Measurements from ENCODE around the gene PIM1. TPM values are rescaled to one million over a fixed set of nuclear protein-coding genes. Genes with fewer than 3 reads are reported as not detected.

PIM1 gene
- total and polyA plus RNA-seq, 9 of the 15 experiments (the other 6 are each of a cell fraction or from before 2014, with no cell fraction given): 19.0 to 789 (median 212) TPM

DNA sequence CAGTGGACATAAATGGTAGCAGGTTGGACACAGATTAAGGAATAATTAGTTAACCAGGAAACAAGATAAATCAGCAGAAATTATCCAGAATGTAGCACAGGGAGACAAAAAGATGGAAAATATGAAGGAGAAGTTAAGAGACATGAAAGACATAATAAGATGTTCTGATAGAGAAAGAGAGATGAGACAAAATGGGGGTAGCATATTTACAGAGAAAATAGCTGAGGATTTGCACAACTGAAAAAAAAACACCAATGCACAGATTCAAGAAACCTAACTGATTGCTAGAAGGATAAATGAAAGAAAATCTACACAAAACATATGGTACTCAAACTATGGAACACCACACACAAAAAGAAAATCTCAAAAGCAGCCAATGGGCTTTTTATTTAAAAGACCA lies 53.0 kb downstream of the PIM1 start (continued):
- TF ChIP-seq, protein P1, sequence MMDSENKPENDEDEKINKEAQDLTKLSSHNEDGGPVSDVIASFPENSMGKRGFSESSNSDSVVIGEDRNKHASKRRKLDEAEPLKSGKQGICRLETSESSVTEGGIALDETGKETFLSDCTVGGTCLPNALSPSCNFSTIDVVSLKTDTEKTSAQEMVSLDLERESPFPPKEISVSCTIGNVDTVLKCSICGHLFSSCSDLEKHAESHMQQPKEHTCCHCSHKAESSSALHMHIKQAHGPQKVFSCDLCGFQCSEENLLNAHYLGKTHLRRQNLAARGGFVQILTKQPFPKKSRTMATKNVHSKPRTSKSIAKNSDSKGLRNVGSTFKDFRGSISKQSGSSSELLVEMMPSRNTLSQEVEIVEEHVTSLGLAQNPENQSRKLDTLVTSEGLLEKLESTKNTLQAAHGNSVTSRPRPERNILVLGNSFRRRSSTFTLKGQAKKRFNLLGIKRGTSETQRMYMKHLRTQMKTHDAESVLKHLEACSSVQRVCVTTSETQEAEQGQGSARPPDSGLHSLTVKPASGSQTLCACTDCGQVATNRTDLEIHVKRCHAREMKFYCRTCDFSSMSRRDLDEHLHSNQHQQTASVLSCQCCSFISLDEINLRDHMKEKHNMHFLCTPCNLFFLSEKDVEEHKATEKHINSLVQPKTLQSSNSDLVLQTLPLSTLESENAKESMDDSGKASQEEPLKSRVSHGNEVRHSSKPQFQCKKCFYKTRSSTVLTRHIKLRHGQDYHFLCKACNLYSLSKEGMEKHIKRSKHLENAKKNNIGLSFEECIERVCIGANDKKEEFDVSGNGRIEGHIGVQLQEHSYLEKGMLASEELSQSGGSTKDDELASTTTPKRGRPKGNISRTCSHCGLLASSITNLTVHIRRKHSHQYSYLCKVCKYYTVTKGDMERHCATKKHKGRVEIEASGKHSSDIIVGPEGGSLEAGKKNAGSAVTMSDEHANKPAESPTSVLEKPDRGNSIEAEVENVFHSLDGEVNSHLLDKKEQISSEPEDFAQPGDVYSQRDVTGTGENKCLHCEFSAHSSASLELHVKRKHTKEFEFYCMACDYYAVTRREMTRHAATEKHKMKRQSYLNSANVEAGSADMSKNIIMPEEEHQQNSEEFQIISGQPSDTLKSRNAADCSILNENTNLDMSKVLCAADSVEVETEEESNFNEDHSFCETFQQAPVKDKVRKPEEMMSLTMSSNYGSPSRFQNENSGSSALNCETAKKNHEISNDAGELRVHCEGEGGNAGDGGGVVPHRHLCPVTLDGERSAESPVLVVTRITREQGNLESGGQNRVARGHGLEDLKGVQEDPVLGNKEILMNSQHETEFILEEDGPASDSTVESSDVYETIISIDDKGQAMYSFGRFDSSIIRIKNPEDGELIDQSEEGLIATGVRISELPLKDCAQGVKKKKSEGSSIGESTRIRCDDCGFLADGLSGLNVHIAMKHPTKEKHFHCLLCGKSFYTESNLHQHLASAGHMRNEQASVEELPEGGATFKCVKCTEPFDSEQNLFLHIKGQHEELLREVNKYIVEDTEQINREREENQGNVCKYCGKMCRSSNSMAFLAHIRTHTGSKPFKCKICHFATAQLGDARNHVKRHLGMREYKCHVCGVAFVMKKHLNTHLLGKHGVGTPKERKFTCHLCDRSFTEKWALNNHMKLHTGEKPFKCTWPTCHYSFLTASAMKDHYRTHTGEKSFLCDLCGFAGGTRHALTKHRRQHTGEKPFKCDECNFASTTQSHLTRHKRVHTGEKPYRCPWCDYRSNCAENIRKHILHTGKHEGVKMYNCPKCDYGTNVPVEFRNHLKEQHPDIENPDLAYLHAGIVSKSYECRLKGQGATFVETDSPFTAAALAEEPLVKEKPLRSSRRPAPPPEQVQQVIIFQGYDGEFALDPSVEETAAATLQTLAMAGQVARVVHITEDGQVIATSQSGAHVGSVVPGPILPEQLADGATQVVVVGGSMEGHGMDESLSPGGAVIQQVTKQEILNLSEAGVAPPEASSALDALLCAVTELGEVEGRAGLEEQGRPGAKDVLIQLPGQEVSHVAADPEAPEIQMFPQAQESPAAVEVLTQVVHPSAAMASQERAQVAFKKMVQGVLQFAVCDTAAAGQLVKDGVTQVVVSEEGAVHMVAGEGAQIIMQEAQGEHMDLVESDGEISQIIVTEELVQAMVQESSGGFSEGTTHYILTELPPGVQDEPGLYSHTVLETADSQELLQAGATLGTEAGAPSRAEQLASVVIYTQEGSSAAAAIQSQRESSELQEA (IDR thresholded peaks at IDR 0.05; ENCODE audit: low read depth): no peak
- TF ChIP-seq, protein P2, sequence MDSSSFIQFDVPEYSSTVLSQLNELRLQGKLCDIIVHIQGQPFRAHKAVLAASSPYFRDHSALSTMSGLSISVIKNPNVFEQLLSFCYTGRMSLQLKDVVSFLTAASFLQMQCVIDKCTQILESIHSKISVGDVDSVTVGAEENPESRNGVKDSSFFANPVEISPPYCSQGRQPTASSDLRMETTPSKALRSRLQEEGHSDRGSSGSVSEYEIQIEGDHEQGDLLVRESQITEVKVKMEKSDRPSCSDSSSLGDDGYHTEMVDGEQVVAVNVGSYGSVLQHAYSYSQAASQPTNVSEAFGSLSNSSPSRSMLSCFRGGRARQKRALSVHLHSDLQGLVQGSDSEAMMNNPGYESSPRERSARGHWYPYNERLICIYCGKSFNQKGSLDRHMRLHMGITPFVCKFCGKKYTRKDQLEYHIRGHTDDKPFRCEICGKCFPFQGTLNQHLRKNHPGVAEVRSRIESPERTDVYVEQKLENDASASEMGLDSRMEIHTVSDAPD (CRISPR knock-in tag; IDR thresholded peaks at IDR 0.05): no peak
- TF ChIP-seq TBL1XR1 (IDR thresholded peaks at IDR 0.05; ENCODE audit: low read length in 2 of 2): no peak
- no peak for TF ChIP-seq ZNF57 (CRISPR knock-in tag; IDR thresholded peaks at IDR 0.05)
- TF ChIP-seq SMARCA5 (IDR thresholded peaks at IDR 0.05): 0 out of 2 replicates have a peak, but pooled peaks have one; percentile 21
- TF ChIP-seq RNF2 (IDR thresholded peaks at IDR 0.05): no peak
- TF ChIP-seq ZNF785 (CRISPR knock-in tag; IDR thresholded peaks at IDR 0.05): no peak
- TF ChIP-seq, protein P3, sequence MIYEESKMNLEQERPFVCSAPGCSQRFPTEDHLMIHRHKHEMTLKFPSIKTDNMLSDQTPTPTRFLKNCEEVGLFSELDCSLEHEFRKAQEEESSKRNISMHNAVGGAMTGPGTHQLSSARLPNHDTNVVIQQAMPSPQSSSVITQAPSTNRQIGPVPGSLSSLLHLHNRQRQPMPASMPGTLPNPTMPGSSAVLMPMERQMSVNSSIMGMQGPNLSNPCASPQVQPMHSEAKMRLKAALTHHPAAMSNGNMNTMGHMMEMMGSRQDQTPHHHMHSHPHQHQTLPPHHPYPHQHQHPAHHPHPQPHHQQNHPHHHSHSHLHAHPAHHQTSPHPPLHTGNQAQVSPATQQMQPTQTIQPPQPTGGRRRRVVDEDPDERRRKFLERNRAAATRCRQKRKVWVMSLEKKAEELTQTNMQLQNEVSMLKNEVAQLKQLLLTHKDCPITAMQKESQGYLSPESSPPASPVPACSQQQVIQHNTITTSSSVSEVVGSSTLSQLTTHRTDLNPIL (CRISPR knock-in tag; IDR thresholded peaks at IDR 0.05): no peak
- TF ChIP-seq, protein P4, sequence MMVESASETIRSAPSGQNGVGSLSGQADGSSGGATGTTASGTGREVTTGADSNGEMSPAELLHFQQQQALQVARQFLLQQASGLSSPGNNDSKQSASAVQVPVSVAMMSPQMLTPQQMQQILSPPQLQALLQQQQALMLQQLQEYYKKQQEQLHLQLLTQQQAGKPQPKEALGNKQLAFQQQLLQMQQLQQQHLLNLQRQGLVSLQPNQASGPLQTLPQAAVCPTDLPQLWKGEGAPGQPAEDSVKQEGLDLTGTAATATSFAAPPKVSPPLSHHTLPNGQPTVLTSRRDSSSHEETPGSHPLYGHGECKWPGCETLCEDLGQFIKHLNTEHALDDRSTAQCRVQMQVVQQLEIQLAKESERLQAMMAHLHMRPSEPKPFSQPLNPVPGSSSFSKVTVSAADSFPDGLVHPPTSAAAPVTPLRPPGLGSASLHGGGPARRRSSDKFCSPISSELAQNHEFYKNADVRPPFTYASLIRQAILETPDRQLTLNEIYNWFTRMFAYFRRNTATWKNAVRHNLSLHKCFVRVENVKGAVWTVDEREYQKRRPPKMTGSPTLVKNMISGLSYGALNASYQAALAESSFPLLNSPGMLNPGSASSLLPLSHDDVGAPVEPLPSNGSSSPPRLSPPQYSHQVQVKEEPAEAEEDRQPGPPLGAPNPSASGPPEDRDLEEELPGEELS (CRISPR knock-in tag; IDR thresholded peaks at IDR 0.05; ENCODE audit: borderline replicate concordance): no peak
- TF ChIP-seq NR2F6 (CRISPR knock-in tag; IDR thresholded peaks at IDR 0.05): no peak
- TF ChIP-seq HDAC6 (IDR thresholded peaks at IDR 0.05; ENCODE audit: low read depth, low read length): no peak
- 0 out of 2 replicates have a peak, but pooled peaks have one; percentile 19 for TF ChIP-seq HLTF (IDR thresholded peaks at IDR 0.05)
- TF ChIP-seq PRPF4 (IDR thresholded peaks at IDR 0.05; ENCODE audit: insufficient read depth, low read depth, low read length, poor library complexity, severe bottlenecking): no peak
- TF ChIP-seq TRIM24 (IDR thresholded peaks at IDR 0.05): no peak
- TF ChIP-seq, protein P5, sequence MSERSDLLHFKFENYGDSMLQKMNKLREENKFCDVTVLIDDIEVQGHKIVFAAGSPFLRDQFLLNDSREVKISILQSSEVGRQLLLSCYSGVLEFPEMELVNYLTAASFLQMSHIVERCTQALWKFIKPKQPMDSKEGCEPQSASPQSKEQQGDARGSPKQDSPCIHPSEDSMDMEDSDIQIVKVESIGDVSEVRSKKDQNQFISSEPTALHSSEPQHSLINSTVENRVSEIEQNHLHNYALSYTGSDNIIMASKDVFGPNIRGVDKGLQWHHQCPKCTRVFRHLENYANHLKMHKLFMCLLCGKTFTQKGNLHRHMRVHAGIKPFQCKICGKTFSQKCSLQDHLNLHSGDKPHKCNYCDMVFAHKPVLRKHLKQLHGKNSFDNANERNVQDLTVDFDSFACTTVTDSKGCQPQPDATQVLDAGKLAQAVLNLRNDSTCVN (CRISPR knock-in tag; IDR thresholded peaks at IDR 0.05): no peak
- TF ChIP-seq BACH1 (tag; IDR thresholded peaks at IDR 0.05): no peak
